Measurements from ENCODE around the gene SPNS1.
"Not testable (repeated sequence)": the region's sequence is repeated elsewhere in the genome, so short reads cannot be mapped to it uniquely, and the experiment has no call there.

Gene SPNS1

DNA sequence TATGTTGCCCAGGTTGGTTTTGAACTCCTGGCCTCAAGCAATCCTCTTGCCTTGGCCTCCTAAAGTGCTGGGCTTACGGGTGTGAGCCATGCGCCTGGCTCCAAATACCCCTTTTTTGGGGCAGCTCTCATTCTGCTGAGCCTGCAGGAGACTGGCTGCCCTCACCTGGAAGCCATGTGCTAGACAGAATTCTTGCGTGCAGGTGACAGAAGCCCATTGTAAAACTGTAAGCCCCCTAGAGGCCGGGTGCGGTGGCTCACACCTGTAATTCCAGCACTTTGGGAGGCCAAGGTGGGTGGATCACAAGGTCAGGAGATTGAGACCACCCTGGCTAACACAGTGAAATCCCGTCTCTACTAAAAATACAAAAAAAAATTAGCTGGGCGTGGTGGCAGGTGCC, 5.8 kb downstream of the SPNS1 start:
- peaks cover 26% of the 10 kb centered on the region for H3K36me3 ChIP-seq (ENCODE audit: control insufficient read depth, insufficient read depth, low read length)
- not testable (repeated sequence) for H3K27ac ChIP-seq (ENCODE audit: insufficient read depth, low read length, poor library complexity, severe bottlenecking); H3K4me3 ChIP-seq (ENCODE audit: insufficient read depth, low read depth, low read length, poor library complexity, severe bottlenecking); DNase-seq; H3K9me3 ChIP-seq (ENCODE audit: control insufficient read depth, low read length); H3K27me3 ChIP-seq (replicated peaks; ENCODE audit: control insufficient read depth, insufficient read depth, low read length, poor library complexity, severe bottlenecking)
- H3K4me1 ChIP-seq (ENCODE audit: control insufficient read depth, insufficient read depth, low read length, poor library complexity, severe bottlenecking): peaks cover 22% of the 10 kb centered on the region

- H3K4me1 ChIP-seq (ENCODE audit: control insufficient read depth, insufficient read depth, low read length, poor library complexity, severe bottlenecking): peaks cover 18% of the 10 kb centered on the region
- H3K36me3 ChIP-seq (ENCODE audit: control insufficient read depth, insufficient read depth, low read length): peaks cover 26% of the 10 kb centered on the region
- no peaks in the 10 kb centered on the region for H3K27me3 ChIP-seq (replicated peaks; ENCODE audit: control insufficient read depth, insufficient read depth, low read length, poor library complexity, severe bottlenecking)
- no peaks in the 10 kb centered on the region for H3K9me3 ChIP-seq (ENCODE audit: control insufficient read depth, low read length)
- DNase-seq: no peak
- H3K27ac ChIP-seq (ENCODE audit: insufficient read depth, low read length, poor library complexity, severe bottlenecking): no peak overlapping the region
- H3K4me3 ChIP-seq (ENCODE audit: insufficient read depth, low read depth, low read length, poor library complexity, severe bottlenecking): no peak overlapping the region
These were observed 6.4 kb downstream of the SPNS1 start for GRCh38 chr16:28980929-28981328.

DNA sequence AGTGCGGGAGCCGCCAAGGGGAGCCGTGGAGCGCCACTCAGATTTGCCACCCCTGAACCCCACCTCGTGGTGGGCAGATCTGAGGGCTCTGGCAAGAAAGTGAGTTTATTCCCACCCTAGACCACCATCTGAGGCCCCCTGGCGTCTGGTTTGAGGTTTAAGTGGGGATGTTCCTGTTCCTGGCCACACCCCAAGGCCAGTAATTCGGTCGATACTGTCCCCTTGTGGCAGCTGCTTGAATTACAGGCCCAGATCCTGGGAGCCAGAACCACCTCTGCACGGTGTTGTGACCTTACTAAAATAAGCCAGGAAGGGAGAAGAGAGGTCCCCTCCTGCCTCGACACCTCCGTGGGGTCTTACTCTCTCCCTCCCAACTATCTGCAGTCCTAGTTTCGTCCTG, 6.9 kb downstream of the SPNS1 start:
- Histone ChIP-seq H3K9me3 (ENCODE audit: control insufficient read depth, low read length) (no peaks in the 10 kb centered on the region), H3K4me1 (ENCODE audit: control insufficient read depth, insufficient read depth, low read length, poor library complexity, severe bottlenecking) (peaks cover 22% of the 10 kb centered on the region), H3K27me3 (replicated peaks; ENCODE audit: control insufficient read depth, insufficient read depth, low read length, poor library complexity, severe bottlenecking) (no peaks in the 10 kb centered on the region), H3K36me3 (ENCODE audit: control insufficient read depth, insufficient read depth, low read length) (peaks cover 26% of the 10 kb centered on the region), H3K27ac (ENCODE audit: insufficient read depth, low read length, poor library complexity, severe bottlenecking) (no peak overlapping the region), H3K4me3 (ENCODE audit: insufficient read depth, low read depth, low read length, poor library complexity, severe bottlenecking) (no peak overlapping the region)
- no peak for DNase-seq

DNA sequence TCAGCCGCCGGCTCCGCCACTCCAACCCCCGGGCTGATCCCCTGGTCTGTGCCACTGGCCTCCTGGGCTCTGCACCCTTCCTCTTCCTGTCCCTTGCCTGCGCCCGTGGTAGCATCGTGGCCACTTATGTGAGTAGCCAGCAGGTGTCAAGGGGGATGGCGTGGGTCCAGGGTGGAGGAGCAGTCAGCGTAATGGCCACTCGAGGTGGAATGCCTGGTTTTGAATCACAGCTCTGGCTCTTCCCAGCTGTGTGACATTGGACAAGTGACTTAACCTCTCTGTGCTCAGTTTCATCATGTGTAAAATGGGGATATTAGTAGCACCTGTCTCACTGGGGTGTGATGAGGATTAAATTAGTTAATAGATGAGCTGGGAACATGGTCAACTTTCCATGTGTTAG, 7.8 kb downstream of the SPNS1 start:
- Histone ChIP-seq H3K4me1 (ENCODE audit: control insufficient read depth, insufficient read depth, low read length, poor library complexity, severe bottlenecking) (peaks cover 22% of the 10 kb centered on the region), H3K36me3 (ENCODE audit: control insufficient read depth, insufficient read depth, low read length) (peaks cover 29% of the 10 kb centered on the region), H3K27ac (ENCODE audit: insufficient read depth, low read length, poor library complexity, severe bottlenecking) (no peak overlapping the region), H3K27me3 (replicated peaks; ENCODE audit: control insufficient read depth, insufficient read depth, low read length, poor library complexity, severe bottlenecking) (no peaks in the 10 kb centered on the region), H3K9me3 (ENCODE audit: control insufficient read depth, low read length) (no peaks in the 10 kb centered on the region), H3K4me3 (ENCODE audit: insufficient read depth, low read depth, low read length, poor library complexity, severe bottlenecking) (no peak overlapping the region)
- no peak for DNase-seq

GRCh38 chr16:28982949-28983348, 8.4 kb downstream of the SPNS1 start:
- DNase-seq: no peak
- Histone ChIP-seq H3K27me3 (replicated peaks; ENCODE audit: control insufficient read depth, insufficient read depth, low read length, poor library complexity, severe bottlenecking) (no peaks in the 10 kb centered on the region), H3K4me1 (ENCODE audit: control insufficient read depth, insufficient read depth, low read length, poor library complexity, severe bottlenecking) (peaks cover 22% of the 10 kb centered on the region), H3K27ac (ENCODE audit: insufficient read depth, low read length, poor library complexity, severe bottlenecking) (no peak overlapping the region), H3K9me3 (ENCODE audit: control insufficient read depth, low read length) (no peaks in the 10 kb centered on the region), H3K36me3 (ENCODE audit: control insufficient read depth, insufficient read depth, low read length) (peaks cover 30% of the 10 kb centered on the region), H3K4me3 (ENCODE audit: insufficient read depth, low read depth, low read length, poor library complexity, severe bottlenecking) (no peak overlapping the region)

DNA sequence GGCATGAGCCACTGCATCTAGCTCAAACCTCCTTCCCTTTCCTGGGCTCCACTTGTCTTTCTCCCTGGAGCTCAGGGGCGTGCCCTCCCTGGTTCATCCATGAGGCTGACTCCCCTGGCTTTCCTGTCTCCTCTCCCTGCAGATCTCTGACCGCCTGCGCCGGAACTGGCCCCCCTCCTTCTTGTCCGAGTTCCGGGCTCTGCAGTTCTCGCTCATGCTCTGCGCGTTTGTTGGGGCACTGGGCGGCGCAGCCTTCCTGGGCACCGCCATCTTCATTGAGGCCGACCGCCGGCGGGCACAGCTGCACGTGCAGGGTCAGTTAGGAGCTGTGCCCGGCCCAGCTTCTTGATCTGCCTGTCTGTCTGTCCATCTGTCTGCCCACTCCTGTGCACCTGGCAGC, 9.1 kb downstream of the SPNS1 start:
- Histone ChIP-seq H3K4me3 (ENCODE audit: insufficient read depth, low read depth, low read length, poor library complexity, severe bottlenecking) (peak overlapping the region; percentile 41), H3K4me1 (ENCODE audit: control insufficient read depth, insufficient read depth, low read length, poor library complexity, severe bottlenecking) (peaks cover 29% of the 10 kb centered on the region), H3K36me3 (ENCODE audit: control insufficient read depth, insufficient read depth, low read length) (peaks cover 35% of the 10 kb centered on the region), H3K9me3 (ENCODE audit: control insufficient read depth, low read length) (no peaks in the 10 kb centered on the region), H3K27ac (ENCODE audit: insufficient read depth, low read length, poor library complexity, severe bottlenecking) (peak overlapping the region; percentile 90), H3K27me3 (replicated peaks; ENCODE audit: control insufficient read depth, insufficient read depth, low read length, poor library complexity, severe bottlenecking) (no peaks in the 10 kb centered on the region)
- DNase-seq: no peak

DNA sequence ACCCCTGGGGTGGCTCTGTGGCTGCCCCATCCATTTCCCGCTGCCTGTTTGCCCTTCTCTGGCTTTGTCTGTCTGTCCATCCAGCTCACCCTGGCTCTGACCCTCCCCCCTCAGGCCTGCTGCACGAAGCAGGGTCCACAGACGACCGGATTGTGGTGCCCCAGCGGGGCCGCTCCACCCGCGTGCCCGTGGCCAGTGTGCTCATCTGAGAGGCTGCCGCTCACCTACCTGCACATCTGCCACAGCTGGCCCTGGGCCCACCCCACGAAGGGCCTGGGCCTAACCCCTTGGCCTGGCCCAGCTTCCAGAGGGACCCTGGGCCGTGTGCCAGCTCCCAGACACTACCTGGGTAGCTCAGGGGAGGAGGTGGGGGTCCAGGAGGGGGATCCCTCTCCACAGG, 9.5 kb downstream of the SPNS1 start:
- DNase-seq: no peak
- Histone ChIP-seq H3K36me3 (ENCODE audit: control insufficient read depth, insufficient read depth, low read length) (peaks cover 35% of the 10 kb centered on the region), H3K27me3 (replicated peaks; ENCODE audit: control insufficient read depth, insufficient read depth, low read length, poor library complexity, severe bottlenecking) (no peaks in the 10 kb centered on the region), H3K4me3 (ENCODE audit: insufficient read depth, low read depth, low read length, poor library complexity, severe bottlenecking) (peak overlapping the region; percentile 41), H3K27ac (ENCODE audit: insufficient read depth, low read length, poor library complexity, severe bottlenecking) (peak overlapping the region; percentile 90), H3K9me3 (ENCODE audit: control insufficient read depth, low read length) (no peaks in the 10 kb centered on the region), H3K4me1 (ENCODE audit: control insufficient read depth, insufficient read depth, low read length, poor library complexity, severe bottlenecking) (peaks cover 33% of the 10 kb centered on the region)

DNA sequence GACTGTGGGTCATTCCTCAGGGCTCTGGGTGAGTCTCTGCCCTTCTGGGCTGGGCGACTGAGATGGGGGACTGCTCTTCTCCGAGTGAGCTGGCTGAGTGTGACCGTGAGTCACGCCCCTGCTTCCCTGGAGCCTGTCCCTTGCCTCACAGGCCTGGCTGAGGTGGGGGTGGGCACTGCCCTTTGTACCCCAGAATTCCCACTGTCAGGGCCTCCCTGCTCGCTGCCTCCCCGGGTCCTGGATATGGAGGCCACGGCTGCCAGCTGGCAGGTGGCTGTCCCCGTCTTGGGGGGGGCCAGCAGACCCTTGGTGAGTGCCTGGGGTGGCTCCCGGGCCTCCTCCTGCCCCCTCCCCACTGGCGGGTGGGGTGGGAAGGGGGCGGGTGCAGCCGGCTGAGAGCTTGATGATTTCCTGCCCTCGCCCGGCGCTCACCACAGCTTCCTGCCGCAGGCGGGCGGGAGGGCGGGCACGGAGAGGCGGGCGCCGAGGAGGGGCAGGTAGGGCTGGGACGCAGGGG, 10.1 kb downstream of the SPNS1 start, which contains the start of gene LAT:
TSS of gene LAT (plus strand) at position 434 of the 517 bp plus-strand sequence. CDS start 366 bp downstream, outside the sequence.
- Histone ChIP-seq H3K4me3 (ENCODE audit: insufficient read depth, low read depth, low read length, poor library complexity, severe bottlenecking) (peak within 1 kb of the TSS; percentile 95), H3K4me1 (ENCODE audit: control insufficient read depth, insufficient read depth, low read length, poor library complexity, severe bottlenecking) (peaks cover 36% of the 10 kb centered on the region), H3K27me3 (replicated peaks; ENCODE audit: control insufficient read depth, insufficient read depth, low read length, poor library complexity, severe bottlenecking) (no peaks in the 10 kb centered on the region), H3K9me3 (ENCODE audit: control insufficient read depth, low read length) (no peaks in the 10 kb centered on the region), H3K27ac (ENCODE audit: insufficient read depth, low read length, poor library complexity, severe bottlenecking) (peak within 1 kb of the TSS; percentile 90), H3K36me3 (ENCODE audit: control insufficient read depth, insufficient read depth, low read length) (peaks cover 36% of the 10 kb centered on the region)
- DNase-seq: peak; percentile 66 to 74 (median 71)

GRCh38 chr16:28985211-28986041, 10.8 kb downstream of the SPNS1 start:
- peaks cover 44% of the 10 kb centered on the region for H3K4me1 ChIP-seq (ENCODE audit: control insufficient read depth, insufficient read depth, low read length, poor library complexity, severe bottlenecking)

DNA sequence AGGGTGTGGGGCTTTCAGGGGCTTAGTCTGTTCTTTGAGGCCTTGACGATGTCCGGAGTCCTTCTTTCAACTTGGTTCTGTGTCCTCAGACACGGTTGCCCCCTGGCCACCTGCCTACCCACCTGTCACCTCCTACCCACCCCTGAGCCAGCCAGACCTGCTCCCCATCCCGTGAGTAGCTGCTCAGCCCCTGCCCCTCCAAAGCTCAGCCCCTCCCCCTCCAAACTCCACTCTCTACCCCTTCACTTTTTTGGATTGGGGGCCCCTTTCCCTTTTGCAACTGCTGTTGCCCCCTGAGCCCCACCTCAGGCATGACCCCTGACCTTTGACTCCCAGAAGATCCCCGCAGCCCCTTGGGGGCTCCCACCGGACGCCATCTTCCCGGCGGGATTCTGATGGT, 11.5 kb downstream of the SPNS1 start:
- H3K36me3 ChIP-seq (ENCODE audit: control insufficient read depth, insufficient read depth, low read length): peaks cover 39% of the 10 kb centered on the region
- DNase-seq: no peak
- peaks cover 45% of the 10 kb centered on the region for H3K4me1 ChIP-seq (ENCODE audit: control insufficient read depth, insufficient read depth, low read length, poor library complexity, severe bottlenecking)
- H3K4me3 ChIP-seq (ENCODE audit: insufficient read depth, low read depth, low read length, poor library complexity, severe bottlenecking): peak overlapping the region; percentile 95
- H3K27me3 ChIP-seq (replicated peaks; ENCODE audit: control insufficient read depth, insufficient read depth, low read length, poor library complexity, severe bottlenecking): no peaks in the 10 kb centered on the region
- H3K27ac ChIP-seq (ENCODE audit: insufficient read depth, low read length, poor library complexity, severe bottlenecking): peak overlapping the region; percentile 90
- no peaks in the 10 kb centered on the region for H3K9me3 ChIP-seq (ENCODE audit: control insufficient read depth, low read length)

More at GRCh38 chr16:28985211-28986041, 10.8 kb downstream of the SPNS1 start:
- Histone ChIP-seq H3K27ac (ENCODE audit: insufficient read depth, low read length, poor library complexity, severe bottlenecking) (peak overlapping the region; percentile 90), H3K9me3 (ENCODE audit: control insufficient read depth, low read length) (no peaks in the 10 kb centered on the region), H3K27me3 (replicated peaks; ENCODE audit: control insufficient read depth, insufficient read depth, low read length, poor library complexity, severe bottlenecking) (no peaks in the 10 kb centered on the region), H3K4me3 (ENCODE audit: insufficient read depth, low read depth, low read length, poor library complexity, severe bottlenecking) (peak overlapping the region; percentile 95), H3K36me3 (ENCODE audit: control insufficient read depth, insufficient read depth, low read length) (peaks cover 42% of the 10 kb centered on the region)
- DNase-seq: no peak

All from effector memory CD4-positive, alpha-beta T cell (primary cell).